ENCODE measurements around the gene TP53BP2. TPM values are rescaled to one million over a fixed set of nuclear protein-coding genes. Genes with fewer than 3 reads are reported as not detected.

Gene TP53BP2
- total RNA-seq, 1 donor from 2014 or later = 35.1 TPM

DNA sequence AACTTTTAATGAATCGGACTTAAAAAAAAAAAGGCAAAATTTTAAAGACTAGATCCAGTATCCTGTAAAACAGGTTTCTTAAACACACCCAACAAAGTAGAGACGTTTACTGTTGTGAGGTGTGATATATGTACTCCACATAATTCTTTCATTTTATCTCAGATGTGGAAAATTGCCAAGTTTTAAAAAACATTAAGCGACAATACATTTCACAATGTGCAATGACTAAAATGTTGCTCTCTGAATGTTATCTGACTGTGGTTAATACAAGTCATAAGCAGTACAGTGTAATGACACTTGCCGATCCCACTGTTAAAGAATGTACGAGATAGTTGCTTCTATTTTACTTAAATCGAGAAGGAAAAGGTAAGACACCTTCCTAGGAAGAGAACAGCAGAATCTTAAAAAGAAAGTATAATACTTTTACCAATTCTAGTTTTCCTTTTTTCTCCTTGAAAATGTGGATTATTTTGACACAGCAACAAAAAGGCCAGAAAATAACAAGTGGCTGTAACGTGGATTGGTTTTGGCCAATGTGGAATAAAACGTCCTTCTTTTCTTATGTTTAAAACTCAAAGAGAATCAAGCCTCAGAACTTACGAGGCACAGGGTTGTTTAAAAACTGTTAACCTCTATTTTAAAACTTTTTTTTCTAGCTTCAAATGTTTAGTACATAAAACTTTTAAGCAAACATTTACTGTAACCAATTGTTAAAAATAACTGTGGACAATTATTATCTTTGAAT, 51.4 kb downstream of the TP53BP2 start:
- no peak for DNase-seq

DNA sequence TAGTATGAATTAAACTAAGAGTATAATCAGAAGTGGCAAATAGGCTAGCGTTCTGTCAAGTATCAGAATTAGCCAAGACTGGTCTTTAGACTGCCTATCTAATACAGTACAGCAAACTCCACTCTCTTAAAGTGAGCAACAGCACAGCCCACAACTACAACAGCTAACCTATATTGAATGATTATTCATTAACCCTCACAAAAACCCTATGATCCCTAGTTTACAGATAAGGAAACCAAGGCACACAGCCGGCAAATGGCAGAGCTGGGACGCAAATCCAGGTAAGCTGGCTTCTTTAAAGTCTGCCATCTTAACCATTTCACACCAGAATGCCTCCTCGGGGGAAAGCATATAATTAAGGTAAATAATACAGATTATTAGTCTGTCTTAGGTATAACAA, 52.0 kb downstream of the TP53BP2 start:
- DNase-seq = no peak

DNA sequence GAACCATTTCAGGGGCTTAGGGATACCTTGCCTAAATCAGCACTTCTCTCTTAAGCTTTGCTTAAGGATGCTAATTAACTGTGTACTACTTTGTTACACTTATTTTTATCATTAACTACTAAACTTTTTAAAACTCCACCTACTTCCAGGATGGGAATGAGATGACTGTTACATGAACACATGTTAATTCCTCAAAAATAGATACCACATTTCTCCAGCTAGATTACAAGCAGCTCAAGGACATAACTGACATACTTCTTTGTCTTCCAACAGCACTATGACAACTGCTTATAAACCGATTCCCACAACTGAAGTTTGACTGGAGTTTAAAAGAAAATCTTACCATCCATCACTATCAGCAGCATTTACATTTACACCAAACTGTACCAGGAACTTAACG, 53.7 kb downstream of the TP53BP2 start:
- no peak for DNase-seq

DNA sequence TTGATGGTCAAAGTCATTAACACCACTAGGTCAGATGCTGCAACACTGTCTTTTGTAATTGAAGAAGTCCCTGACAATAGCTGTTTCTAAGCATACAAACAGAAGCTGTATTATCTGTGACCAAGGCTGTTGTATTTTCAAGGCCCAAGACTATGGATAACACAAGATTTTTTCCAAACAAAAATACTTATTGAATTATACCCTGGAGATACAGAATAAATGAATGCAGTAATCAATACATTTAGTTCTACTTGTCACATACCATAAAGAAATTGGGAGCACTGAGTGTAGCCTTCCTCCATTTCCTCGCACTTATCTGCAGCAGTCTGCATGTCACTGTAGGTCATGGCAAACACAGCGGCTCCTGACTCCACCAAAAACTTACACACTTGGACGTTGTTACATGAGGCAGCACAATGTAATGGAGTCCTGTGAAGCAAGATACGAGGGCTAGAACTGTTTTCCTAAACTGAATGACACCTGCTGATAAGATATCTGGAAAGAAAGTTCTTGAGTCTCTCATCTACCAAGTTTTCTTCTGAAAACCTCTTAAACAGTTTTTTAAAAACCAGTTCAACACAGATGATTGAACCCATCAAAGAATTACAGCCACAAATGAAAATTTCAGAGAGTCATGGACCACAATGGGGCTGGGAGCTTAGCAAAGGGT, 56.9 kb downstream of the TP53BP2 start:
- DNase-seq = no peak

DNA sequence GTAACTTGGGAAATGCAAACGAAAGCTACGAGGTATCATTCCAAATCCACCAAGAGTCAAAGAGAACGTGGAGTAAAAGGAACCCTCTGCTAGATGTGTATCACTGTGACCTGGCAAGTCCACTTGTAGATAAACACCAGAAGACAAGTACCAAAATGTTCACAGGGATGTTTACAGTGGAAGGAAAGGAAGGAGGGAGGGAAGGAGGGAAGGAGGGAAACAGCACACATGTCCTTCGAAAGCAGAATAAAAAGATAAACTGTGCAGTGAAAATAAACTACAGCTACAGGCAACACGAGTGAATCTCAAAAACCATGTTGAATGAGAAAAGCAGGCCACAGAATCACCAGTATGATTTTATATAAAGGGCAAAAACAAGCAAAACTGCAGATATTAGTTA, 59.9 kb downstream of the TP53BP2 start:
- no peak for DNase-seq

DNA sequence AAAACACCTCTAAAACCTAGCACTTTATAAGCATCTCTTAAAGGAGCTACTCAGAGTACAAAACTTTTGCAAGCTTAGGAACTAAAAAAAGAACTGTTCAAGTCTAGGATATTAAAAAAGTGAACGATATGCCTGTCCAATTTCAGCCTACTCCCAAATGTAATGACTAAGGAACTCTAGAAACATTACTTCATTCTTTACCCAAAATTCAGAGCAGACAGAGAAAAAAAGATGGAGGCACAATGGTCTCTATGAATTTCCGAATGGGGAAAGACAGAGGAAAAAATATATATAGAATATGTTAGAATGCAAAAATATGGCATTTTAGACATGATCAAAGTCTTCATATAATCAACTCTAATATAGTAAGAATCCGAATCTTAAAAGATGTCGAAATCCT, 61.2 kb downstream of the TP53BP2 start:
- no peak for DNase-seq

DNA sequence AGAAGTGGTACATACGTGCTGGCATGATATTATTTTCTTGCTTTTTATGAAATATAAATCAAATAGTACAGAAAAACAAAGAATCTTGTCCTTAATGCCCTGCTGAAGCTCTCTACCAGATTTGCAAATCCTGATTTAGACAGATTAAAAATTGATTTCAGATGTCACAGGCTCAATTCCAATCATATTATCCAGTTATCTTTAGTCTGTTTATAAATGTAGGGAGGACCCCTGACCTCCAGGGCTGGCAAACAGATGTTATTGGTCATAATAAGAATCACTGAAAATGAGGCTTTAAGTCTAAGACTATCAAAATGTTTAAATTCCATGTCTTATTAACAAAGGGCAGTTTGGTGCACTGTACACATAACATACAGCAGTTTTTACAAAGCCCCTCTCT, 62.1 kb downstream of the TP53BP2 start:
- no peak for DNase-seq

DNA sequence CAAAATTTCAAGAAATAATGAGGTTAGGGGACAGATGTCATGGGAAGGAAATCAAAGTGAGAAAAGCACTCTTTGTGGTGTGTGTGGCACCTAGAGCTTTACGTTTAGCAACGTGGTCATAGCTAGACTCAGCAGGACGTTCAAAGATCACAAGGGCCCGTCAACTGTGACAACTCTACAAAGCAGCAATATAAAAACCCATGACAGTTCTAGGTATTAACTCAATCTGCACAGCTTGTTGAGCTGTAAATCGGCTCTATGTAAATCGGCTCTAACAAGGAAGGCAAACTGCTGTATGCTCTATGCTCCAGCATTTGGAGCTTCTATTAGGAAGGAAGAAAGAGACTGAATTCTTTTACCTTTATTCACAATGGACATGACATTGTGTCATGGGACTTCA, 64.8 kb downstream of the TP53BP2 start:
- no peak for DNase-seq

DNA sequence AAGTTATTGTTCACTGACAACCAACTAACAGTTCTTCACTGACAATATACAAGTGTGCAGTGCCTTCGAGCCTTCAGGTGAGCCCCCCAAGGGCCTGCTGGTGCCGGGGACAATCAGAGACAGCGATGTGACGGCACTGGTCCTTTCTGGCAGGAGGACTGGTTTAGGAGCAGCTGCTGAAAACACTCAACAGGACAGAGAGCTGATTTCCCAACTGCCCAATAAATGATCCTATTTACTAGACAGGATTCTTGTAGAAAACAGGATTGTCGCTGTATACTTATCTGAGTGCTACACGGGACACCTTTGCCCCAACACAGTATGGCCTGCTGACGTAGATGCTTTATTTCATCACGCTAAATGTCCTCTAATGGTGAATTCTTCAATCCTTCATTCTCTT, 65.4 kb downstream of the TP53BP2 start:
- DNase-seq = no peak

DNA sequence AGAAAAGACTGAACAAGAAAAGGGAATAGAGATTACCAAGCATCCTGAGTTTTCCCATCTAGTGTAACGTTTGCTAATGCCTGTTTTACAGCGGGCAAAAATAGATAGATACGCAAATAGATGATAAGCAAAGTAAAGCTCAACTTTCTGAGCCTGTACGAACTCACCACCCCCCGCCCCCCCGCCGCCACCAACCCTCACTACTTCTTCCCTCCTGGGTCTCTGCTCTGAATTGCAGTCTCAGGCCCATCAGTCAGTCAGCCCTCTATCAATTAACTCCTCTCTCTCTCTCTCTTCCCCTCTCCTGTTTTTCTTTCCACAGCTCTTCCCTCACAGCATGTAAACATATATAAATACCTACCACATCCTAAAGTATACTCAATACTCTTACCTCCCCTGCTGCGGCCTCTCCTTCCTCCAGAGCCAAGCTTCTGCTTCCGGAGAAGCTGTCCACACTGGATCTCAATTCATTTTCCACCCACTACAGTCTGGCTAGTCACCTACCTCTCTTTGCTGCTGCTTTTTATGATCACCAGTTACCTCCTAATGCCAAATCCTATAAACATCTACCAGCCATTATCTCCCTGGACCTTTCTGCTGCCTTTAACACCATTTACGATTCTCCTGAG, 68.8 kb downstream of the TP53BP2 start:
- peak; percentile 30 for DNase-seq

DNA sequence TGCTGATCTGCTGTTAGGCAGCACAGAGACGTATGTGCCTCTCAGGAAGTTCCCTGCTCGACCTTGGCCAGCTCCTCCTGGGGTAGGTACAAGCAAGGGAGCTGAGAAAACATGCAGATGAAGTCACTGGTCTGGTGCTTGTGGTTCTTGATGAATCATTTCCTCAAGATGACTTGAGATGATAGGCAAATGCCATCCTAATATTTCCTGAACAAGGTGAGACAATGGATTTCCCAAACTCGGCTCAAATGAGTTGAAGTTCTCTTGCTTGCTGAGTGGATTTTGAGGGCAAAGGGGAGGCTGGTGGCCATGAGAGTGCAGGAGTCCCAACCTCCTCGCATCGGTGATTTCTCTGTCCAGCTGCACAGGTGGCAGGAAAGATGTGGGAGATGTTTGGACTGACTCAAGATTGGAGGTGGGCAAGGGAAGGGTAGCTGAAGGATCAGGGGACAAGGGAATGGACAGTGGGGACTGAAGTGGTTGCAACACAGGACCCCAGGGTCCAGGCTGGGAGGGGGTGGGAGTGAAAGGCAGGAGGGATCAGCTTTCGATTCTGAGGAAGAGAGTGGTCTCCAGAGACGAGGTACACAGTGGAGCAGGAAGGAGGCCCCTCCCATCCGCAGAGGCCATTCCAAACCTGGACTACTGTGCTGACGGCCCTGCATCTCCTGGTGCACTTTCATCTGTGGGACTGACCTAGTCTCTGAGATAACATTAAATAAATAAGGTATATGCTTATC, 69.5 kb downstream of the TP53BP2 start:
- peak; percentile 97 for DNase-seq

DNA sequence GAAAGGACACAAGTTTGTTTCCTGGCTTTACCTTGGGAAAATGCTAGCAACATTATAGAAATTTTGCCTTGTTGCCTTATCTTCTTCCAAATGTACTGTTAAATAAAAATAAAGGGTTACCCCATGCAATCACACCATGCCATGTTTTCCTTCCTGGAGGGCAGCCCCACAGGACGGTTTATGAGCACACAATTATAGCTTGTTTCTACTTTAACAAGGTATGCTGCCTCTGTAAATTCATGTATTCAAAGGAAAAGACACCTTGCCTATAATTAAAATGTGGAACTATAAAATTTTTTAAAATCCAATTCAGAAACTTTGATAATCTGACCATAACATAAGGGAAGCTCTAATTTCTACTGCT, 70.1 kb downstream of the TP53BP2 start:
- no peak for DNase-seq

DNA sequence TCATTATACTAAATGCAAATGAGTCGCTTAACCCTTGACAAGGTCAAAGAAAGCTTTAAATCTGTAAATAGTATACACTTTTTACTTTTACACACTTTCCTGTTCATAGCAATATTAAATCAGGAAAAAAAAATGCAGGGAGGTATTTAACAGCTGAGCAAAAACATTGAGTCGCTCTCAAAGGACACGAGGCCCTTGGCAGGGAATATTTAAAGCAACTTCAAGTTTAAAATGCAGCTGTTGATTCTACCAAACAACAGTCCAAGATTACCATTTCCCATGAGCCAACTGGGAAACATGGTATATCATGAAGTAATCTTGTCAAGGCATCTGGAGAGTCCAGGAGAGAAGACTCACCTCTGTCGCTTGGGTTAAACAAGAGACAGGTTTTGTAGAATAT, 70.7 kb downstream of the TP53BP2 start:
- no peak for DNase-seq

DNA sequence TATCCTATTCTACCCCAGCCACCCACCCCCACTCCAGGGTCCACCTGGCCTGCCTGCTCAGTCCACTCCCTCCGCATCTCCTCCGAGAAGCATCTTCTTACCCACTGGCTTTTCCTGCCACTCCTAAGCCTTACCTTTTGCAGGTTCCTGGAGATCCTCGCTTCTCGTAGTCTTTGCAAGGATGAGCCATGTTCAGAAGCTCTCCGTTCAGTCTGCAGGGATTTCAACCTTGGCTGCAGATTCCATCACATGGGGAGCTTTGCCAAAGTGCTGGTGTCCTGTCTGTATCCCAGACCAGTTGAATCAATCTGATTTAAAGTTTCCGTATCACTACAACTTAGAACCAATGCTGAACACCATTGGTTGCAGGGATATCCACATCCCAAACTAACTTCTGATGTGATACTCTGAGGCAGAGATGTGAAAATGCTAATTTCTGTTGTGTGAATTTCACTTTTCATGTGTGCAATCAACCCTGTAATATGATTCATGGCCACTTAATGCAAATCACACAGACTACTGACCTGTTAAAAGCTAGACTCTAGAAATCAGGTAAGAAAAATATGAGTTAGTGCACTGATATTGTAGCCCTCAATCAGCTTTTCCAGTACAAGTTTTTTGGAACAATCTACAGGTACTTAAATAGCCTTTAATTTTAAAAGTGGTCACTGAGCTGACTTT, 71.5 kb downstream of the TP53BP2 start:
- DNase-seq = no peak

DNA sequence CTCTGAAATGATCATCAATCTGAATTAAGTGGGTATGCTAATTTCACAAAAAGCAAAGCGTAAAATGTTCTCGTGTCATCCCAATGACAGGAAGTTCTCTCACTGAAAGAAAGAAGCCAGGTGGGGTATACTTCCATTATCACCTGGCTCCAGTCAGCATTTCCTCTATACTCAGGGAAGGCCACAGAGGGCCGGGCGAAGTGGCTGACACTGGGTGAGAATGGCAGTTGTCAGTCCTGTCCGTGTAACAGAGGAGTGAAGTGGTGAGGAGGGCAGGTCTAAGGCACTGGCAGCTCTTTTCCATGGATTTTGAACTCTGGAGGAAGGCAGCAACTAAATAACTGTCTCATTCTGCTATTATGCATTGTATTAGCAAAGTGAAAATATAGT, 73.0 kb downstream of the TP53BP2 start:
- no peak for DNase-seq

DNA sequence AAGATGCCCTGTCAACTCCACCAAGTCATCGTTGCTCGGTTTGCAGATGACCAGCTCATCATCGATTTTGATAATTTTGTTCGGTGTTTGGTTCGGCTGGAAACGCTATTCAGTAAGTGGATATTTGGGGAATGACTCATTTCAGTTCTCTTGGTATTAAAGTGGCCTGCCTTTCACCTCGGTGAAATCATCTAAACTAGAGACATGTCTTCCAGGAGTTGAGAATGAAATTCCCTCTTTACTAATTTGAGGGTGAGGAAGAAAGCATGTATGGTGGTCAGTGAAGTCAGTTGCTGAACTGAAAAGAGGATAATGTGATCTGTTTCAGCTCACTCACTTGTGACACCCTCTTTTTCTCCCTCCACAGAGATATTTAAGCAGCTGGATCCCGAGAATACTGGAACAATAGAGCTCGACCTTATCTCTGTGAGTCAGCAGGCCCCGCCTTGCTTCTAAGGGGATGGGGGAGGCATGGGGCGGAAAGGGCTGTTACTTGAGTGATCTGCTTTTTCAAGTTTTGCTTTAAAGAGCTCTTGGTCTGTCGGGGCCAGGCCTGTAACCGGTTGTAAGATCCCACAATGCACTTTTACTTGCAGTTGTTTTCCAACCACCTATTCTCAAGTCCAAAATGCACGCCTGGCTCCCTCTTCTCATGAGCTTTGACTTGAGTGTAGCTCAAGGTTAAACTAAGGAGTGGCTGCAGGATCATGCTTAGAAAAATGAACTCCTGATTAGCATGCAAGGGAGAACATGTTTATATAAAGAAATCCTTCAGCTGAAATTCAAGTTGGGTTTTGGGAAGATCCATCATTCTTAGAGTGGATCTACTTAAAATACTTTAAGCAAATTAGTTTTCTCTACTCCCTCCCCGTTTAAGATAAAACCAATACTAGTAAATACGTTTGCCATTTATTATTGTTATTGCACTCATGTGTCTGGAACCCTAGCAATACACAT, 73.7 kb downstream of the TP53BP2 start:
- peak; percentile 96 for DNase-seq

DNA sequence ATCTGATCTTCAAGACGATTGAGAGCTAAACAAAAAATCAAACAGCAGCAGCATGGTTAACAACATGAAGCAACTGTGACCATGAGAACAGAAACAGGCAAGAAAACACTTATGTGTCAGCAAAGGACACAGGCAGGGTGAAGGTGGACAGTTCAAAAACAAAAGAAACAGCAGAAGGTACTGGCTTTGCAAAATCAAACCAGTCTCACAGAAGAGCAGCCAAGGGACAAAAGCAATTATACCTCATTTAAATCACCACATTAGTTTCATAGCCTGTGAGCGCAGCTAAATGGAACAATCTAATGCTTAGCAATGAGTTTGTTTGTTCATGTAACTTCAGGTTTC, 74.3 kb downstream of the TP53BP2 start:
- DNase-seq = no peak

DNA sequence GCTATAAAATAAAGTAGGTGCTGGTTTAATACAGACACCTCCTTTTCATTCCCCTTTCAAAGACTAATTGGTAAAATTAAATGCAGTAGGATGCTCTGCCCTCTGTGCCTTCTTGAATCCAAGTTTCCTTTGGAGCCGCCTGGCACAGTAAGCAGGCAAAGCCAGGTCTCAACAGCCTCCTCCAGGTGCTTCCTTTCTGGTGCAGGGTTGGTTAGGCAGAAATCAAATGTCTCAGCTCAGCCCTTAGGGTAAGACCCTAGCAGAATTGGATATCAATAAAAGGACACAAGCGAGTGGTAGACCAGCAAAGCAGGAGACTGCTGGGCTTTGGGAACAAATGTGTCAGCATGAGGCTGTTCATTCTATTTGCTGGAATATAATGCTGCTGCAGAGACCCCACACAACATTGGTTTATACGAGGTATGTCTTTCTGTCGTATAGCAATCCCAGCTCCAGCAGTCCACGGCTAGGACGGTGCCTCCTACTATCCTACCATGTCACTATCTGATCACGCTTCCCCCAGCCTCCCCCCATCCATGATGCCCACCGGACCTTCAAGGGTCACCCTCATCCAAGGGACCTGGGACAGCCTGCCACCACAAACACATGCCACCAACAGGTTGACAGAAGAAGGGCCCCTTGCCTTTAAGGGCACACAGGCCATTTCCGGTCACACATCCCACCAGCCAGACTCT, 75.0 kb downstream of the TP53BP2 start:
- peak; percentile 63 for DNase-seq

DNA sequence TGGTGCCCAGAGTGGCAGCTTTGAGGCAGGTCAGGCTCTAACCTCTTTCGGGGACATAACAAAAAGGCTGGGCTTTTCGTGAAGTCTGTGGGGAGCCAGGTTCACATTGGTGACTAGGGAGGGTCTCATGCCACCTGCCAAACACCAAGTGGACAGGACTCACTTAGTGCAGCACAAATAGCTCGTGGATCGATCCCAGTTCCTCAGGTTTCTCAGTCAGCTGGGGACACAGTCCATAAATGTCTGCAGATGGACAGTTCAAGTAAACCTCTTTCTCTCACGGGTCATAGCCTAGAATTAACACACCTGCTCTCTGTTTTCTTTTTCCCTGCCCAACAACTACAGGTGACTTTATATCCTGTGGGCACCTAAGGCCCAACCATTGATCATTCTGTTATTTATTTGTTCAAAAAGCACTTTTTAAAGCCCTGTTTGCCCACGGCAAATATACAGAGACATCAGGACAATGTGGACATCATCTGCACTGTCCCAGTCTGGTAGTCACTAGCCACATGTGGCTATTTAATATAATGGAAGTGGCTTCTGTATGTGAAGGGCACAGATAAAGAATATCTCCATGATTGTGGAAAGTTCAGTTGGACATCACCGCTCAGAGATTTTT, 79.9 kb downstream of the TP53BP2 start:
- DNase-seq = no peak

DNA sequence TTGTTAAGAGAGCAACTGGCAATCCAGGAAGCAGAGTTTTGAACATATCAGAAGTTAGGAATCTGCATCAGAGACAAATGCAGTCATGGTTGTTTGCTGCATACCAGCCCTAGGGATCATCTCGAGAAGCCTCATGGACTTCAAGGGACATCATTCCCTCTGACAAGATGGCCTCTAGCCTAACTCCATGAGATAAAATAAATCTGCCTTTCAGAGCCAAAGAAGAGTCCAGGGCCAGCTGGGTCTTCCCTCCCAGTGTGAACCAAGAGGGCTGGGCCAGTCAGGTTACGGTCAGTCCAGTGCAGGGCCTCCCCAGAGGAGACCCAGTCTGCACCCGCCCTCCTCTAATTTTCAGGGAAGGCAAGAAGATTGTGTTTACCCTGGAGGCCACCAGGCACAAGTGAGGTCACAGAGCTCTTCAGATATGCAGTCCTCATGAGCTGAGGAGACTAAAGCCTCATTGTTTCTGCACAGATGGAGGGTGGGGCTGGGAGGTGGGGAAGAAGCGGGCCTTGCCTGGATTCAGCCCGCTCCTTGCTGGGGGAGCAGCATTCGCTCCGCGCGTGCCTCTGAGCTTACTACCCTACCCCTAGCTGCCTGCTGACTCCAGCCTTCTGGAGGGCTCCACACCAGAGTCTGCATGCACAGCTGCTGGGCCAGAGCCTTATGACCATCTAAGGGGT, 80.6 kb downstream of the TP53BP2 start:
- DNase-seq = no peak

Data from dermis blood vessel endothelial cell (primary cell).